ENCODE measurements around the gene PROSER1. TPM values are rescaled to one million over a fixed set of nuclear protein-coding genes. Genes with fewer than 3 reads are reported as not detected.
"Not testable (repeated sequence)": the region's sequence is repeated elsewhere in the genome, so short reads cannot be mapped to it uniquely, and the experiment has no call there.

Gene PROSER1
- total and polyA plus RNA-seq, 9 of the 15 experiments (the other 6 are each of a cell fraction or from before 2014, with no cell fraction given) = 9.2 to 36.2 (median 10.4) TPM

- TF ChIP-seq DEAF1 (CRISPR knock-in tag; IDR thresholded peaks at IDR 0.05) = no peak
- no peak for TF ChIP-seq FUS (optimal IDR thresholded peaks at IDR 0.05; ENCODE audit: low read depth, low read length)
- TF ChIP-seq TFAM (CRISPR knock-in tag; conservative IDR thresholded peaks at IDR 0.05) = no peak
- TF ChIP-seq ZNF133 (CRISPR knock-in tag; IDR thresholded peaks at IDR 0.05) = no peak
- no peak for TF ChIP-seq ZNF24 (IDR thresholded peaks at IDR 0.05)
Measured at GRCh38 chr13:39012608-39013007, 25.3 kb downstream of the PROSER1 start (continued).

GRCh38 chr13:39006371-39007111 is 31.3 kb downstream of the PROSER1 start:
- CTCF ChIA-PET (ENCODE audit: low intra/inter-chr PET ratio); H2AFZ ChIP-seq (ENCODE audit: low read depth, low read length); H4K20me1 ChIP-seq (replicated peaks; ENCODE audit: control insufficient read depth, insufficient read depth, low read length); H3K9me3 ChIP-seq (replicated peaks; ENCODE audit: control insufficient read depth, insufficient read depth, low read depth, low read length); H3K79me2 ChIP-seq (ENCODE audit: control insufficient read depth, insufficient read depth, low read length); ATAC-seq; H3K4me1 ChIP-seq (replicated peaks in 1 of 2; ENCODE audit: control insufficient read depth in 2 of 2, insufficient read depth in 2 of 2, low read length in 2 of 2); H3K9ac ChIP-seq (ENCODE audit: insufficient read depth in 1 of 2, low read depth in 2 of 2, low read length in 2 of 2); intact Hi-C loops (cut with micrococcal nuclease); DNase-seq (ENCODE audit: extremely low read depth in 1 of 4, low spot score in 3 of 4); H3K4me3 ChIP-seq; H3K27me3 ChIP-seq (ENCODE audit: control insufficient read depth in 2 of 2, insufficient read depth in 2 of 2, low read length in 2 of 2); in situ Hi-C loops (cut with MboI); H3K4me2 ChIP-seq (ENCODE audit: insufficient read depth, low read length); H3K9me1 ChIP-seq (ENCODE audit: control insufficient read depth, insufficient read depth, low read length); H3K27ac ChIP-seq (ENCODE audit: extremely low read depth, low read depth, low read length); BruUV-seq (replicated peaks); FAIRE-seq: not testable (repeated sequence)
- H3K36me3 ChIP-seq (ENCODE audit: control insufficient read depth, insufficient read depth, low read length) = peaks cover 20% of the 10 kb centered on the region; the same call in 2 of the 3 replicates
- POLR2A ChIA-PET = interaction anchor here (0.6 kb wide), 1 partner anchor 74 kb away, joined by 5 read pairs; no protein-coding TSS in a partner anchor
- 53% methylated on average over 2 of the region's 29 CpGs for WGBS (ENCODE audit: insufficient coverage, low coverage, missing lambda C conversion rate)
